Lung (tissue), 12 donors: Measurements from ENCODE around the gene RTN4R. TPM values are rescaled to one million over a fixed set of nuclear protein-coding genes. Genes with fewer than 3 reads are reported as not detected.

Experiments used
- ATAC-seq: fragments of 200-7000 bp; cut with Tn5 transposase; one replicate; pipeline ENCODE4 v1.9.1; 2020; ENCODE audit warnings: moderate number of reproducible peaks; ENCODE audit not compliant: insufficient read depth, low FRiP score
- DNase-seq, 3 donors: peaks; one replicate each; pipeline ENCODE4 v3.0.0-alpha.2; 2013 to 2017
- H3K27ac ChIP-seq, 2 donors: one replicate each; pipeline ENCODE4 v1.5.1; 2013; ENCODE audit warnings: mild to moderate bottlenecking in 2 of 2, moderate library complexity in 2 of 2, control low read depth in 1 of 2, inconsistent platforms in 1 of 2, low read depth in 1 of 2, low read length in 1 of 2
- H3K27me3 ChIP-seq, 3 donors: one replicate each; pipeline ENCODE4 v1.5.1; 2013; ENCODE audit warnings: low read length in 2 of 3; ENCODE audit not compliant: control insufficient read depth in 3 of 3, insufficient read depth in 3 of 3
- H3K36me3 ChIP-seq, 4 donors: one replicate each; pipeline ENCODE4 v1.5.1; 2013; ENCODE audit warnings: low read length in 4 of 4, mild to moderate bottlenecking in 1 of 4, moderate library complexity in 1 of 4; ENCODE audit not compliant: control insufficient read depth in 4 of 4, insufficient read depth in 4 of 4
- H3K4me1 ChIP-seq, 5 donors: one replicate each; pipeline ENCODE4 v1.5.1; 2013; ENCODE audit warnings: low read length in 5 of 5, mild to moderate bottlenecking in 2 of 5, moderate library complexity in 1 of 5; ENCODE audit not compliant: control insufficient read depth in 5 of 5, insufficient read depth in 5 of 5
- H3K4me3 ChIP-seq: one replicate; pipeline ENCODE4 v1.5.1; 2013; ENCODE audit warnings: mild to moderate bottlenecking, control low read depth, moderate library complexity
- H3K9ac ChIP-seq, 2 donors: one replicate each; pipeline ENCODE4 v1.5.1; 2013; ENCODE audit warnings: low read length in 2 of 2, control low read depth in 1 of 2; ENCODE audit not compliant: insufficient read depth in 1 of 2
- H3K9me3 ChIP-seq, 4 donors: one replicate each; pipeline ENCODE4 v1.5.1; 2013; ENCODE audit warnings: low read length in 3 of 4, mild to moderate bottlenecking in 1 of 4, moderate library complexity in 1 of 4; ENCODE audit not compliant: control insufficient read depth in 4 of 4, insufficient read depth in 3 of 4
- CTCF ChIP-seq: IDR thresholded peaks from 2 replicates; pipeline ENCODE4 v1.5.1; 2012; ENCODE audit warnings: mild to moderate bottlenecking; ENCODE audit errors: control extremely low read depth, extremely low read depth
- WGBS, 2 donors: extraction: QIAGEN DNeasy Blood & Tissue Kit; methylation state at CpG; one replicate each; pipeline ENCODE4 v1.1.7; 2013; 5-methylcytosine and 5-hydroxymethylcytosine counted together
- polyA plus RNA-seq, 2 donors: library from polyadenylated mRNA; stranded (reverse); fragments of 200-250 nt; gene quantifications; one replicate each; pipeline ENCODE4 v1.2.1, GENCODE V29; 2013
- total RNA-seq, 2 donors: library from RNA; depleted of rRNA in 1 of 2; stranded (reverse); fragments of >200 nt in 1 of 2; gene quantifications; one replicate each; pipeline ENCODE4 v1.2.1, GENCODE V29; 2014 to 2021
- donor health status: control.
- donor health status: control.
- donor health status: Bipolar disorder and iron deficiency.
- donor health status: healthy.
- donor health status: DM: yes; HTN: yes; CAD: no.

Gene RTN4R
- total and polyA plus RNA-seq, 4 donors, result 2.6 to 7.8 (median 4.3) TPM

GRCh38 chr22:20258584-20259326 is 9.4 kb downstream of the RTN4R start:
- no peaks in the 10 kb centered on the region for H3K36me3 ChIP-seq
- H3K27me3 ChIP-seq, result no peaks in the 10 kb centered on the region
- H3K9me3 ChIP-seq, result no peaks in the 10 kb centered on the region
- no peak for ATAC-seq
- no peak overlapping the region for H3K9ac ChIP-seq
- H3K4me1 ChIP-seq, result no peaks in the 10 kb centered on the region
- no peak for DNase-seq
- WGBS, 2 donors, result 91 to 96% methylated on average over 18 of the region's 18 CpGs
- no peak overlapping the region for H3K4me3 ChIP-seq
- no peak for TF ChIP-seq CTCF
- no peak overlapping the region for H3K27ac ChIP-seq

- no peaks in the 10 kb centered on the region for H3K36me3 ChIP-seq
- TF ChIP-seq CTCF, result no peak
- H3K9ac ChIP-seq, result no peak overlapping the region
- ATAC-seq (no peak), DNase-seq (no peak)
- no peaks in the 10 kb centered on the region for H3K4me1 ChIP-seq
- no peak overlapping the region for H3K4me3 ChIP-seq
- WGBS, 2 donors, result 83 to 95% methylated on average over 4 of the region's 4 CpGs
- H3K27ac ChIP-seq, result no peak overlapping the region
- H3K27me3 ChIP-seq, result no peaks in the 10 kb centered on the region
- H3K9me3 ChIP-seq, result no peaks in the 10 kb centered on the region
These were observed 10.2 kb downstream of the RTN4R start for GRCh38 chr22:20258021-20258299.

- H3K4me3 ChIP-seq, result no peak overlapping the region
- TF ChIP-seq CTCF, result no peak
- ATAC-seq (no peak), DNase-seq (no peak)
- 91 to 94% methylated on average over 15 of the region's 15 CpGs for WGBS, 2 donors
- H3K36me3 ChIP-seq, result no peaks in the 10 kb centered on the region
- H3K4me1 ChIP-seq, result no peaks in the 10 kb centered on the region
- H3K27me3 ChIP-seq, result no peaks in the 10 kb centered on the region
- H3K9me3 ChIP-seq, result no peaks in the 10 kb centered on the region
- H3K27ac ChIP-seq, result no peak overlapping the region
- no peak overlapping the region for H3K9ac ChIP-seq
These were observed 10.7 kb downstream of the RTN4R start for GRCh38 chr22:20257212-20258020.
